Measurements from ENCODE around the gene DCTN5.

DNA sequence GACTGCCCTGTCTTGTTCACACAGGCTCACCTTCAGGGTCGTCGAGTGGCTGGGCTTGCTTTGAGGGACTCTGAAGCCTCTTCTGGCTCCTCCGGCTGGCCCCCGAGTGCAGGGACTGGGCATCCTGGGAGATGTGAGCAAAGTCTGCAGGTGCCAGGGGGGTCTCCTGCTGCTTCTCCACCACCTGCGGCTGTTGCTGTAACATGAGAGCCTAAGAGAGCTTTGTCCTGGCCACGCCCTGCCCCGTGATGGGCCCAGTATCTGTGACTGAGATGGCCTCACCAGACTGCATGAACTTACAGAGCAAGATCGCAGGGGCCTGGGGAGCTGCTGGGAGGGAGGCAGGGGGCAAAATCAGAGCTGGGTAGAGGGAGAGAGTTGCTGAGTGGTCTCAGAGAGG lies 59.2 kb downstream of the DCTN5 start:
- no peak for TF ChIP-seq POLR2A (IDR thresholded peaks at IDR 0.05)
- TF ChIP-seq, protein P1, sequence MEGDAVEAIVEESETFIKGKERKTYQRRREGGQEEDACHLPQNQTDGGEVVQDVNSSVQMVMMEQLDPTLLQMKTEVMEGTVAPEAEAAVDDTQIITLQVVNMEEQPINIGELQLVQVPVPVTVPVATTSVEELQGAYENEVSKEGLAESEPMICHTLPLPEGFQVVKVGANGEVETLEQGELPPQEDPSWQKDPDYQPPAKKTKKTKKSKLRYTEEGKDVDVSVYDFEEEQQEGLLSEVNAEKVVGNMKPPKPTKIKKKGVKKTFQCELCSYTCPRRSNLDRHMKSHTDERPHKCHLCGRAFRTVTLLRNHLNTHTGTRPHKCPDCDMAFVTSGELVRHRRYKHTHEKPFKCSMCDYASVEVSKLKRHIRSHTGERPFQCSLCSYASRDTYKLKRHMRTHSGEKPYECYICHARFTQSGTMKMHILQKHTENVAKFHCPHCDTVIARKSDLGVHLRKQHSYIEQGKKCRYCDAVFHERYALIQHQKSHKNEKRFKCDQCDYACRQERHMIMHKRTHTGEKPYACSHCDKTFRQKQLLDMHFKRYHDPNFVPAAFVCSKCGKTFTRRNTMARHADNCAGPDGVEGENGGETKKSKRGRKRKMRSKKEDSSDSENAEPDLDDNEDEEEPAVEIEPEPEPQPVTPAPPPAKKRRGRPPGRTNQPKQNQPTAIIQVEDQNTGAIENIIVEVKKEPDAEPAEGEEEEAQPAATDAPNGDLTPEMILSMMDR (IDR thresholded peaks at IDR 0.05 in 4 of 5, conservative IDR thresholded peaks at IDR 0.05 in 1 of 5), result no peak

All from gastrocnemius medialis (tissue), 4 donors.